GM21367 (cell line): Measurements from ENCODE around the gene REM2.

Source experiments
- ATAC-seq: cut with Tn5 transposase; IDR thresholded peaks from one replicate; pipeline ENCODE4 v1.9.1; 2021; ENCODE audit not compliant: unreplicated experiment

The REM2 gene

GRCh38 chr14:22872033-22872832, 10.8 kb upstream of the REM2 start:
- no peak for ATAC-seq

- ATAC-seq: no peak
Measured at GRCh38 chr14:22872833-22873520, 10.0 kb upstream of the REM2 start.

- no peak for ATAC-seq
Measured at GRCh38 chr14:22875003-22875747, 7.8 kb upstream of the REM2 start.

GRCh38 chr14:22875748-22876319, 7.2 kb upstream of the REM2 start:
- ATAC-seq: no peak

GRCh38 chr14:22877000-22877501, 6.0 kb upstream of the REM2 start:
- no peak for ATAC-seq

GRCh38 chr14:22878271-22879246, 4.5 kb upstream of the REM2 start:
- no peak for ATAC-seq

- ATAC-seq: no peak
Measured at GRCh38 chr14:22882064-22882463, 958 bp upstream of the REM2 start.

GRCh38 chr14:22882529-22883172, 371 bp upstream of the REM2 start:
- ATAC-seq: no peak

- no peak for ATAC-seq
Measured at GRCh38 chr14:22884076-22884737, 1.2 kb downstream of the REM2 start.

GRCh38 chr14:22884738-22885523, 1.9 kb downstream of the REM2 start:
- no peak for ATAC-seq

- ATAC-seq: no peak
Measured at GRCh38 chr14:22885975-22886374, 3.0 kb downstream of the REM2 start.

- ATAC-seq: peak; percentile 48
Measured at GRCh38 chr14:22886500-22887259, 3.7 kb downstream of the REM2 start.

GRCh38 chr14:22887260-22887989, 4.4 kb downstream of the REM2 start:
- peak; percentile 1 for ATAC-seq

- ATAC-seq: peak; percentile 31
Measured at GRCh38 chr14:22887990-22888378, 5.0 kb downstream of the REM2 start.

GRCh38 chr14:22888662-22889061, 5.6 kb downstream of the REM2 start:
- no peak for ATAC-seq

- no peak for ATAC-seq
Measured at GRCh38 chr14:22890416-22890815, 7.4 kb downstream of the REM2 start.

GRCh38 chr14:22892488-22892887, 9.5 kb downstream of the REM2 start:
- no peak for ATAC-seq
